Prostate gland (tissue), 2 donors: ENCODE data around the gene XKR3.

ENCODE experiments used
- CTCF ChIP-seq, 4 experiments: fragments of 200-600 bp in 2 of 4; fragments of 450-650 bp in 2 of 4; sonication (generic) in 2 of 4; IDR thresholded peaks; 1 replicate in 3 of 4; 2 replicates in 1 of 4; pipeline ENCODE4 v1.5.1; 2016 to 2019; ENCODE audit warnings: antibody characterized with exemption in 4 of 4, mild to moderate bottlenecking in 2 of 4, moderate library complexity in 2 of 4
- POLR2A ChIP-seq: fragments of 450-650 bp; IDR thresholded peaks from one replicate; pipeline ENCODE4 v1.6.1; 2016; ENCODE audit warnings: antibody characterized with exemption, mild to moderate bottlenecking
- POLR2AphosphoS5 ChIP-seq: sonication (generic); formaldehyde crosslinking; IDR thresholded peaks from one replicate; pipeline ENCODE4 v1.6.1; 2017; ENCODE audit warnings: antibody characterized with exemption

DNA sequence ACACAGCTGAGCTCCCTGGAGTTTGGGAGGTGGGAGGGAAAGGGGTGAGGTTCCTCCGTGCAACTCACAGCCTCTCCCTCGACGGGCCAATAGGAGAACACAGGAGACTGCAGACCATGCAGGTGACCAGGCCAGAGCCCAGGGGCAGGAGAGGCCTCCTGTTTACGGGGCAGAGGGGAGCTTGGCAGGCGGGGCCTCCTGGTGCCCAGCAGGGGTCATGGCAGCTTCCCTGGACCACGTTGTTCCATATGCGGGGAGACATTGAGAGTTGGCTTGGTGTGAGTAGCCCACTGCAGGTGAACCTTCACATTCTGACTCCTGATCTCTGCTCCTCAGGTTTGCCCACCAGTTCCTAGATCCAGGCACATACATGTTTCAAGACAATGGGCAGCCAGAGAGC lies 19.3 kb upstream of the XKR3 start:
- no peak for TF ChIP-seq CTCF (IDR thresholded peaks at IDR 0.05)
- no peak for TF ChIP-seq POLR2AphosphoS5
- no peak for TF ChIP-seq POLR2A
